GM13977 (cell line): Measurements from ENCODE around the gene RELL1.

ENCODE experiments used
- DNase-seq: peaks from one replicate; pipeline ENCODE4 v3.0.0; 2012; ENCODE audit warnings: low spot score
- in situ Hi-C: fragments of 300-500 bp; cut with MboI; formaldehyde crosslinking; loops from one replicate; pipeline ENCODE4 v1.12.0; 2022; ENCODE audit warnings: low sequenced_read_pairs, low pct_unique_long_range_greater_than_20kb, mixed read lengths, inconsistent platforms; ENCODE audit not compliant: unreplicated experiment
- TF ChIP-seq, protein P1 (sequence below): IDR thresholded peaks from 2 replicates; pipeline ENCODE4 v1.5.1; 2012; ENCODE audit warnings: mild to moderate bottlenecking, control low read depth; ENCODE audit not compliant: insufficient read depth; ENCODE audit errors: extremely low read depth, missing control alignments

RELL1 gene

DNA sequence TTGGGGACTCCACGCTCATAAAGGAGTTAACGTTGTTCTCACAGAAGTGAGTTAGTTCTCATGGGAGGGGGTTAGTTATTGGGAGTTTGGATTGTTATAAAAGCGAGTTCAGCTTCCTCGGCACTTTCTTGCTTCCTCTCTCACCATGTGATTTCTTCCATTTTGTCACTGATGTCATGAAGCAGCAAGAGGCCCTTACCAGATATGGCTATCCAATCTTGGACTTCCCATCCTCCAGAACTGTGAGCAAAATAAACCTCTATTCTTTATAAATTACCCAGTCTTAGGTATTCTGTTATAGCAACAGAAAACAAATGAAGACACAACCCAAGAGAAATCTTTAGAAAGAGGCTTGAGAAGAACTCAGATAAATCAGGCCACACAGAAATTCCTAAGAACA, 29.5 kb downstream of the RELL1 start:
- in situ Hi-C loops, result no loop called here
- TF ChIP-seq, protein P1, sequence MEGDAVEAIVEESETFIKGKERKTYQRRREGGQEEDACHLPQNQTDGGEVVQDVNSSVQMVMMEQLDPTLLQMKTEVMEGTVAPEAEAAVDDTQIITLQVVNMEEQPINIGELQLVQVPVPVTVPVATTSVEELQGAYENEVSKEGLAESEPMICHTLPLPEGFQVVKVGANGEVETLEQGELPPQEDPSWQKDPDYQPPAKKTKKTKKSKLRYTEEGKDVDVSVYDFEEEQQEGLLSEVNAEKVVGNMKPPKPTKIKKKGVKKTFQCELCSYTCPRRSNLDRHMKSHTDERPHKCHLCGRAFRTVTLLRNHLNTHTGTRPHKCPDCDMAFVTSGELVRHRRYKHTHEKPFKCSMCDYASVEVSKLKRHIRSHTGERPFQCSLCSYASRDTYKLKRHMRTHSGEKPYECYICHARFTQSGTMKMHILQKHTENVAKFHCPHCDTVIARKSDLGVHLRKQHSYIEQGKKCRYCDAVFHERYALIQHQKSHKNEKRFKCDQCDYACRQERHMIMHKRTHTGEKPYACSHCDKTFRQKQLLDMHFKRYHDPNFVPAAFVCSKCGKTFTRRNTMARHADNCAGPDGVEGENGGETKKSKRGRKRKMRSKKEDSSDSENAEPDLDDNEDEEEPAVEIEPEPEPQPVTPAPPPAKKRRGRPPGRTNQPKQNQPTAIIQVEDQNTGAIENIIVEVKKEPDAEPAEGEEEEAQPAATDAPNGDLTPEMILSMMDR, result no peak

DNA sequence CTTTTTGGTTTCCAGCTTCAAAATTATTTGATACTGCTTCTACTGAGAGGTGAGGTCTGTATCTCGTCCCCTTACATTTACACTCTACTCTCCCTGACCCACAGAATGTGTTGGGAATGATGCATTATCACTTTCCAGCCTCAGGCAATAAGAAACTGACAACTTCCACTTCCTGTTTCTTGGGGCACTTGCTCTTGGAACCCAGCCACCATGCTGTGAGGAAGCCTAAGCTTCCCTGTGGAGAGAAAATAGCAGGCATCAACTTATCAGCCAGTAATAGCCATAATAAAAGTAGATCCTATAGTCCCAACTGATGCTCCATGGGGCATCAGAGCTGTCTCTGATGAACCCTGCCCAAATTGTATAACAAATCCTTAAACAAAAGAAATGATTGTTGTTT, 32.6 kb downstream of the RELL1 start:
- no peak for DNase-seq
- TF ChIP-seq, protein P1, result no peak
- in situ Hi-C loops, result no loop called here

More for the DNA sequence above, 29.5 kb downstream of the RELL1 start:
- DNase-seq, result no peak

DNA sequence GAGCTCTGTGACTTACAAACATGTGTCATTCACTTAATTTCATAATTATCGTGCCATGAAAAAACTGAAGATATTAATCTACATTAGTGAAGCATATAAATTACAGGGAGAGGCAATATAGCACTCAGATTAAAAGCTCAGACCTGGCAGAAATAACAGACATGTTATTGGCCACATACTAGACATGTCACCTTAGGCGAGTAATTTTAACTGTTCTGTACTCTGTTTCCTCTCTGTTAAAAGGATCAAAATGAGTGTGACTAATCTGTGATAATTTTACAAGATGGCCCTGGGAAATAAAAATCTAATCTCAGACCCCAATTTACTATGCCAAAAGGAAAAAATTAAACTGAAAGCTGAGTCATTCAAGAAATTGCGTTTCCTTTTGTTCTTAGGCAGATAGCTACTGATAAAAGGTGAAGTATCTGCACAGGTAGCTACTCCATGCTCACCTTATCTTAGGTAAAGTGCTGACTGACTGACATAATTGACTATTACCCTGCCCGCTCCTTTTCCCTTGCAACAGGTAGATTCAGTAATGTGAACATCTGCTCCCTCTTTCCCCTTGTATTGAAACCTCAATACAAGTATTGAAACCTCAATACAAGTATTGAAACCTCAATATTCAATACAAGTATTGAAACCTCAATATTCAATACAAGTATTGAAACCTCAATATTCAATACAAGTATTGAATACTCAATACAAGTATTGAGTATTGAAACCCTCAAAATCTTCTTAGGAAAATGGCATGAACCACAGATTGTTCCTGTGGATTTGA, 33.2 kb downstream of the RELL1 start:
- TF ChIP-seq, protein P1, result no peak
- in situ Hi-C loops, result no loop called here
- no peak for DNase-seq

DNA sequence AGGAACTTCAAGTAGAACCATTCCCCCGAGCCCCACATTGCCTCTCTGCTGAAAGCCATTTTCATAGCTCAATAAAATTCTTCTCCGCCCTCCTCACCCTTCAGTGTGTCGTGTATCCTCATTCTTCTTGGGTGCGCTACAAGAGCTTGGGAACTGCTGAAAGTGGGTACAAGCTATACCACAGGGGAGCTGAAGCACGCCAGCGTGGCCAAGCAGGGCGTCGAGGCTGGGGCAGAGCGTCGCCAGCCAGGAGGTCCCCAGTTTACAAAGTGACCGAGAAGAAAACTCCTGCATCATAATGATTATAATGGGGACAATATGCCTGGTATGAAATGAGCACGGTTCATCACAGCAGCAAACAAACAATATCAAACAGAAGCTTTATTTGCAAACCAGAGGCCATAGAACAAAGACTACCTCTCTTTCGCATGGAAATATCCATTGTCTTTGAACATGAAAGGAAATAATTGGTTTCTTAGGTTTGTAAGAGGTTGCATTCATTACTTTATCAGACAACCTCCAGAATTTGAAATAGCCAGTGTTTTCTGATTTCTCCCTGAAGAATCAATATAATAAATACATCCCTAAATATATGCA, 34.3 kb downstream of the RELL1 start:
- TF ChIP-seq, protein P1, result no peak
- DNase-seq, result no peak
- in situ Hi-C loops, result no loop called here

DNA sequence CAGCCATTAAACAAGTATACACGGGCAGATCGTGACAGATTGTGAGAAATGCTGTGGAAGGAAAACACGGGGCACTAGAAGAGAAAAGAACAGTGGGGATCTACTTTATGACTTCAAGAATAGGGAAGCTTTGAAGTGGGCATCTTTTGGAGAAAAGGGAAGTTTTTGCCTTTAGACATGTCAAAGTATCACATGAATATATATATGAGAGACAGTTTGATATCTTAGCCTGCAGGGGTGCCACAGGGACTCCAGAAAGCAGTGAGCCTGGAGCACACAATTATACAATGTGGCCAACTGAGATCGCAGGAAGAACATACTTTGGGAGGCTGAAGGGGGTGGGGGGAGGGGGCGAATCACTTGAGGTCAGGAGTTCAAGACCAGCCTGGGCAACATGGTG, 35.7 kb downstream of the RELL1 start:
- TF ChIP-seq, protein P1, result no peak
- in situ Hi-C loops, result no loop called here
- no peak for DNase-seq

DNA sequence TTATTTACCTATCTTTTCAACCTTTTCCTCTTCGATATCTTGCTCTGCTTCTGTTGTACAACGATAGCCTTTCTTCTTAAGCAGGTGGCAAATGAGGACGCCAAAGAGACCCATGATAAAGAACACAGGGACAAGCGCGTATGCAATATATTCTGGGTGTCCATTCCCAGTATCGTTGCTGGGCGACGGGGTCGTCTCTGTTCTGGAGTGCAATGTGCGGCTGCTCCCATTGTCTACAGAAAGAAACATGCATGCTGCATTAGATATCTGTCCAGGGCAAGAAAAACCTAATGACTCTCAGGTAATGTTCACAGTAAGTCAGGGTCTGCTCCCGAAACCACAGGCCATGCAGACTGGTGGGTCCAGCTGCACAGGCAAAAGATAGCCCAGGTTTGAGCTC, 36.9 kb downstream of the RELL1 start:
- in situ Hi-C loops, result no loop called here
- DNase-seq, result no peak
- TF ChIP-seq, protein P1, result no peak
